OCI-LY1 (cell line): ENCODE data around the gene SNRK.

Source experiments
- H2AFZ ChIP-seq: fragments of 200-600 bp; sonication (generic), shearing (Covaris generic); 2 replicates; pipeline ENCODE4 v1.6.0; 2014; ENCODE audit warnings: antibody characterized with exemption, mild to moderate bottlenecking, low read length
- H3F3A ChIP-seq: fragments of 200-600 bp; sonication (generic), shearing (Covaris generic); 2 replicates; pipeline ENCODE4 v1.6.0; 2014; ENCODE audit warnings: mild to moderate bottlenecking, antibody characterized with exemption, low read length, moderate library complexity; ENCODE audit not compliant: insufficient read depth
- H3K27ac ChIP-seq: fragments of 200-600 bp; sonication (generic); 2 replicates; pipeline ENCODE4 v1.5.1; 2014; ENCODE audit warnings: low read length, mixed run types, mild to moderate bottlenecking, low read depth; ENCODE audit not compliant: poor library complexity, severe bottlenecking
- H3K27me3 ChIP-seq: fragments of 200-600 bp; sonication (generic); 2 replicates; pipeline ENCODE4 v1.6.0; 2014; ENCODE audit warnings: antibody characterized with exemption, mild to moderate bottlenecking, low read length, moderate library complexity; ENCODE audit not compliant: insufficient read depth
- H3K36me3 ChIP-seq: fragments of 200-600 bp; sonication (generic); 2 replicates; pipeline ENCODE4 v1.6.1; 2014; ENCODE audit warnings: mild to moderate bottlenecking, antibody characterized with exemption, low read length, moderate library complexity, mixed read lengths; ENCODE audit not compliant: insufficient read depth
- H3K4me1 ChIP-seq: fragments of 200-600 bp; sonication (generic); 2 replicates; pipeline ENCODE4 v1.5.1; 2014; ENCODE audit warnings: mild to moderate bottlenecking, low read length, moderate library complexity; ENCODE audit not compliant: insufficient read depth, severe bottlenecking
- H3K4me2 ChIP-seq: fragments of 200-600 bp; sonication (generic), shearing (Covaris generic); 2 replicates; pipeline ENCODE4 v1.6.1; 2014; ENCODE audit warnings: low read length
- H3K4me3 ChIP-seq: fragments of 200-600 bp; sonication (generic); 2 replicates; pipeline ENCODE4 v1.5.1; 2014; ENCODE audit warnings: low read length, low read depth, mild to moderate bottlenecking, mixed read lengths; ENCODE audit not compliant: poor library complexity, severe bottlenecking
- H3K79me2 ChIP-seq: fragments of 200-600 bp; shearing (Covaris generic); 2 replicates; pipeline ENCODE4 v1.6.1; 2016; ENCODE audit warnings: mixed run types, low read length, mixed read lengths; ENCODE audit not compliant: insufficient read depth
- H3K9ac ChIP-seq: fragments of 200-600 bp; sonication (generic), shearing (Covaris generic); 2 replicates; pipeline ENCODE4 v1.6.1; 2014; ENCODE audit warnings: mild to moderate bottlenecking, low read length, mixed read lengths
- H3K9me2 ChIP-seq: fragments of 200-600 bp; sonication (generic), shearing (Covaris generic); 2 replicates; pipeline ENCODE4 v1.6.1; 2014; ENCODE audit warnings: low read depth, mild to moderate bottlenecking, low read length, mixed read lengths
- H3K9me3 ChIP-seq: fragments of 200-600 bp; shearing (Covaris generic); 2 replicates; pipeline ENCODE4 v1.6.1; 2014; ENCODE audit warnings: low read length, mixed read lengths
- H4K20me1 ChIP-seq: fragments of 200-600 bp; sonication (generic), shearing (Covaris generic); 2 replicates; pipeline ENCODE4 v1.6.0; 2016; ENCODE audit warnings: mild to moderate bottlenecking, low read length; ENCODE audit not compliant: insufficient read depth
- EZH2 ChIP-seq: fragments of 200-600 bp; sonication (generic), shearing (Covaris generic); IDR thresholded peaks from 2 replicates; pipeline ENCODE4 v1.8.0; 2017; ENCODE audit warnings: borderline replicate concordance, mixed run types, mild to moderate bottlenecking, antibody characterized with exemption, low read length, moderate library complexity, mixed read lengths
- TF ChIP-seq, protein P1 (sequence below): fragments of 200-600 bp; sonication (generic), shearing (Covaris generic); IDR thresholded peaks from 2 replicates; pipeline ENCODE4 v1.5.1; 2017; ENCODE audit warnings: mild to moderate bottlenecking, antibody characterized with exemption, low read length, moderate library complexity, mixed read lengths

Gene SNRK

DNA sequence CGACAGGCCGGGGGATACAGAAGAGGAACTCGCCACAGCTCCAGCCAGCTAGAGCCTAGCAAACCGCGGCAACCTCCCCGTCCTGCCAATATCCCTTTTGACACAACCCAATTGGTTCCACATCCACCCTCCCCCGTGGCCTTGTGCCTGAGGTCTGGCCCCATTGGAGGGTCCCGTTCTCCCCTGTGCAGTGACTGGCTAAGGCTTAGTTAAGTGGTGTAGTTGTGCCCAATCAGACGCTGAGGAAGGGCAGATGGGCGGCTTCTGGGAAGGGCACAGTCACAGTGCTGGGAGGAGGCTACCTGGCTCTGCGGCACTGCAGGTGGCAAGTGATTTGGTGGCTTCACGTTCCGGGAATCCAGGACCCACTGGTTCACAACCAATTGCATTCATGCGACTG is 78.6 kb downstream of the SNRK start:
- Histone ChIP-seq H3K36me3 (no peaks in the 10 kb centered on the region), H3K4me1 (no peaks in the 10 kb centered on the region), H3K27ac (no peak overlapping the region), H3K27me3 (no peaks in the 10 kb centered on the region), H2AFZ (no peak overlapping the region), H3K4me2 (no peak overlapping the region), H3F3A (no peaks in the 10 kb centered on the region), H3K4me3 (no peak overlapping the region), H3K9ac (no peak overlapping the region), H3K79me2 (no peaks in the 10 kb centered on the region), H3K9me3 (no peaks in the 10 kb centered on the region), H3K9me2 (no peaks in the 10 kb centered on the region), H4K20me1 (no peaks in the 10 kb centered on the region)
- TF ChIP-seq EZH2, result no peak
- TF ChIP-seq, protein P1, sequence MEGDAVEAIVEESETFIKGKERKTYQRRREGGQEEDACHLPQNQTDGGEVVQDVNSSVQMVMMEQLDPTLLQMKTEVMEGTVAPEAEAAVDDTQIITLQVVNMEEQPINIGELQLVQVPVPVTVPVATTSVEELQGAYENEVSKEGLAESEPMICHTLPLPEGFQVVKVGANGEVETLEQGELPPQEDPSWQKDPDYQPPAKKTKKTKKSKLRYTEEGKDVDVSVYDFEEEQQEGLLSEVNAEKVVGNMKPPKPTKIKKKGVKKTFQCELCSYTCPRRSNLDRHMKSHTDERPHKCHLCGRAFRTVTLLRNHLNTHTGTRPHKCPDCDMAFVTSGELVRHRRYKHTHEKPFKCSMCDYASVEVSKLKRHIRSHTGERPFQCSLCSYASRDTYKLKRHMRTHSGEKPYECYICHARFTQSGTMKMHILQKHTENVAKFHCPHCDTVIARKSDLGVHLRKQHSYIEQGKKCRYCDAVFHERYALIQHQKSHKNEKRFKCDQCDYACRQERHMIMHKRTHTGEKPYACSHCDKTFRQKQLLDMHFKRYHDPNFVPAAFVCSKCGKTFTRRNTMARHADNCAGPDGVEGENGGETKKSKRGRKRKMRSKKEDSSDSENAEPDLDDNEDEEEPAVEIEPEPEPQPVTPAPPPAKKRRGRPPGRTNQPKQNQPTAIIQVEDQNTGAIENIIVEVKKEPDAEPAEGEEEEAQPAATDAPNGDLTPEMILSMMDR, result no peak

DNA sequence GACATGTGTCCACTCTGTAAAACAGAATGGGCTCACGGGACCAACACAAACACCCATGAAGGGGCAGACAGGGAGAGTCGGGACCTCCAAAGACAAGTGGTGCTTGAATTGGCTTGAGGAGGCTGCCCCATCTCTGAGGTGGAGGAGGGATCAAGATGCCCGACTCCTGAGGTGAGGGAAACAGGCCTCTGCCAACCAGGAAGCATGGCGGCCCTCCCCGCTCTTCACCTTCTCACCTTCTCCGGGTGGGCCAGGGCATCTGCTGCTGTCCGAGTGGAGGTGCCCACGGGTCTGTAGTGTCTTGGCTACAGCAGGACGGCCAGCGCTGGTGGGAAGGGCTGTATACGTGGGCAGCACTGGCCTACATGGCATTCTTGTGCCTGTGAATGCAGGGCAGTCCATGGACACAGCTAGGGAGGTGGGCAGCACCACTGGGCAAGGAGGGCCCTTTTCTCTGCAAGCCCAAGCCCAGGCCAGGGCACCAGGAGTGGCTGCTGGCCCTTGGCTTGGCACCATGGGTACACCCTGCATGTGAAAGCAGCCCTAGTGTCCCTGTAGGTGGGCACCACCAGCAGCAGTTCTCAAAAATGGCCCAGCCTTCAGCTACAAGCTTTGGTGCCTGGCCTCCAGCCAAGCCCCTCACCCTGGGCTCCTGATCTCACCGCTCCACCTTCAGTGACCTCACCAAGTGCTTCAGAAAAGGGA is 79.4 kb downstream of the SNRK start:
- Histone ChIP-seq H3K4me2 (no peak overlapping the region), H3K79me2 (no peaks in the 10 kb centered on the region), H3K4me3 (no peak overlapping the region), H3K9ac (no peak overlapping the region), H3K9me2 (no peaks in the 10 kb centered on the region), H3K27me3 (no peaks in the 10 kb centered on the region), H3K9me3 (no peaks in the 10 kb centered on the region), H3K4me1 (no peaks in the 10 kb centered on the region), H4K20me1 (no peaks in the 10 kb centered on the region), H3F3A (no peaks in the 10 kb centered on the region), H3K36me3 (no peaks in the 10 kb centered on the region), H3K27ac (no peak overlapping the region), H2AFZ (no peak overlapping the region)
- no peak for TF ChIP-seq EZH2
- TF ChIP-seq, protein P1, result no peak

DNA sequence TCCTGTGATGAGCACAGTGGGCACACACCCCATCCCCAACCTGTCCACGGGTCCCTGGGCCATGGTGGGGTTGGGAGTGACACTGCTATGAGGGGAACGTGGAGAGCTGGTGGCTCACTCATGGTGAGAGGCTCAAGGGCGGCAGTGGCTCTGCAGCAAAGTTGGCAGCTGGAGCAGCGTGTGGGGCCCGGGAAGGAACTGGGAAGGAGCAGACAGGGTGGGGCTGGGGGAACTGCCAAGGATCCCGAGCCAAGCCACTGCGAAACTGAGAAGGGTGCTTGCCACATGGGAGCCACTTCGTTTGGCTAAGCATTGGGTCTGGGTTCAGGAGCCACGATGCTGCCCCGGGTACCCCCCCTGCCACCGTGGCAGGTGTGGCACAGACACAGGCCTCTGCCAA is 80.1 kb downstream of the SNRK start:
- no peaks in the 10 kb centered on the region for H3K9me3 ChIP-seq
- H3K4me2 ChIP-seq, result no peak overlapping the region
- H3K9ac ChIP-seq, result no peak overlapping the region
- no peaks in the 10 kb centered on the region for H3K4me1 ChIP-seq
- no peak overlapping the region for H3K27ac ChIP-seq
- no peaks in the 10 kb centered on the region for H3F3A ChIP-seq
- H2AFZ ChIP-seq, result no peak overlapping the region
- no peaks in the 10 kb centered on the region for H3K27me3 ChIP-seq
- H3K79me2 ChIP-seq, result no peaks in the 10 kb centered on the region
- no peaks in the 10 kb centered on the region for H3K9me2 ChIP-seq
- no peak overlapping the region for H3K4me3 ChIP-seq
- no peaks in the 10 kb centered on the region for H4K20me1 ChIP-seq
- H3K36me3 ChIP-seq, result no peaks in the 10 kb centered on the region
- TF ChIP-seq EZH2, result no peak
- TF ChIP-seq, protein P1, result no peak
